Activated CD4-positive, alpha-beta memory T cell treated with anti-CD3 and anti-CD28 coated beads for 36 hours (primary cell): Measurements from ENCODE around the gene PANX1. TPM values are rescaled to one million over a fixed set of nuclear protein-coding genes. Genes with fewer than 3 reads are reported as not detected.
"Not testable (repeated sequence)": the region's sequence is repeated elsewhere in the genome, so short reads cannot be mapped to it uniquely, and the experiment has no call there.

Source experiments
- CTCF ChIA-PET: fragments of 350-600 bp; sonication (Branson Sonifier 250); formaldehyde crosslinking; loops from one replicate; lab custom pipeline; 2021; ENCODE audit warnings: antibody characterized with exemption, inconsistent platforms; lab: Charles Lee
- POLR2A ChIA-PET: fragments of 350-600 bp; sonication (Branson Sonifier 250); formaldehyde crosslinking; loops from one replicate; lab custom pipeline; 2021; ENCODE audit warnings: antibody characterized with exemption; lab: Charles Lee
- DNase-seq: peaks from one replicate; pipeline ENCODE4 v3.0.0-alpha.2; 2020
- H3K27ac Mint-ChIP-seq: one replicate; pipeline ENCODE4 v1.8.0; 2021; ENCODE audit warnings: mixed read lengths
- H3K27me3 Mint-ChIP-seq: one replicate; pipeline ENCODE4 v1.8.0; 2021; ENCODE audit warnings: mixed read lengths
- H3K36me3 Mint-ChIP-seq: one replicate; pipeline ENCODE4 v1.8.0; 2021; ENCODE audit warnings: mixed read lengths
- H3K4me1 Mint-ChIP-seq: one replicate; pipeline ENCODE4 v1.8.0; 2021; ENCODE audit warnings: low read depth, mixed read lengths
- H3K4me3 Mint-ChIP-seq: one replicate; pipeline ENCODE4 v1.8.0; 2021; ENCODE audit warnings: mild to moderate bottlenecking, mixed read lengths
- H3K9me3 Mint-ChIP-seq: one replicate; pipeline ENCODE4 v1.8.0; 2021; ENCODE audit warnings: mixed read lengths
- intact Hi-C: fragments of 100-400 bp; cut with micrococcal nuclease; formaldehyde crosslinking; loops from one replicate; pipeline ENCODE4 v1.15.1; 2023
- total RNA-seq, 2 experiments: library from RNA; stranded (reverse); gene quantifications; one replicate each; pipeline ENCODE4 v1.2.3, GENCODE V29; 2021

Gene PANX1
- total RNA-seq, 2 experiments from 2014 or later: 11.4 to 11.7 TPM

DNA sequence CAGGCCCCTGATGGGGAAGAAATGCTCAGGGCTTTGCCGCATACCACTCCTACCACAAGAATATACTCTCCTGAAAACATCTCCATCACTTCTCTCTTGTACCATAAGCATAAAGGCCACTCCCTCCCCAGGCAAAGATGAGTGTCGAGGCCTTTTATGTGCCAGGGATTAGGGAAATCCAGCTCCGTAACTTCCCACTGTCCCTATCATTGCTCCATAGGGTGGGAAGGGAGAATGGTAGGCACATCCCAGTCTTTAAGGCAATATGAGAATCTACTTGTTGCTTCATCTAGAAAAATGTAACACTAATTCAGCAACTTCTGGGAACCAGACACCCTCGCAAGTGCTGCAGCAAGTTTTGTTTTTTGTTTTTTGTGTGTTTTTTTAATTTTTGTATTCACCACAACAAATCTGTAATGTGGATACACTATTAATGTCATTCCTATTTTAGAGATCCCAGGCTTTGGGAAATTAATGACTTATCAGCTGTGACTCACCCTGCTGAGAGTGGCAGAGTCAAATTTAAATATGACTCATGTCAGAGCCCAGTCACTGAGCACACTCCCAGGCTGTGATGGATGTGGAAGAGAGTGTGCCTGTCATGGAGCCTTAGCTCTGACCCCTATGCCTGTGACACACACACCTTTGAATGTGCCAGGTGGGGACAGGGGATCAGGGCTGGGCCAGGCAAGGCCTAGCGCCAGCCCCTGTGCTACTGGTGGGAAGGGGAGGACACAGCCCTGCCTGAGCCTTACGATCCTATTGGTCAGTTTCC, 23.4 kb downstream of the PANX1 start:
- CTCF ChIA-PET: no interaction called here
- Mint-ChIP-seq H3K4me3 (no peak overlapping the region), H3K36me3 (peaks cover 27% of the 10 kb centered on the region), H3K4me1 (peaks cover 58% of the 10 kb centered on the region), H3K27ac (no peak overlapping the region), H3K27me3 (no peaks in the 10 kb centered on the region), H3K9me3 (peaks cover 3% of the 10 kb centered on the region)
- POLR2A ChIA-PET: interaction anchor here (1.6 kb wide), 1 partner anchor 23 kb away, joined by 7 read pairs; the partner anchor contains the start of gene PANX1
- intact Hi-C loops: loop anchor here (1.0 to 5.0 kb wide), 3 partner anchors 17 to 340 kb away; partner anchors contain the start of genes ANKRD49 and MRE11
- DNase-seq: peak; percentile 50

GRCh38 chr11:94152678-94153065, 24.0 kb downstream of the PANX1 start:
- no peak overlapping the region for H3K4me3 Mint-ChIP-seq
- peaks cover 53% of the 10 kb centered on the region for H3K4me1 Mint-ChIP-seq
- peaks cover 28% of the 10 kb centered on the region for H3K36me3 Mint-ChIP-seq
- POLR2A ChIA-PET: interaction anchor here (1.6 kb wide), 1 partner anchor 23 kb away, joined by 7 read pairs; the partner anchor contains the start of gene PANX1
- intact Hi-C loops: loop anchor here (1.0 to 5.0 kb wide), 3 partner anchors 17 to 340 kb away; partner anchors contain the start of genes ANKRD49 and MRE11
- H3K9me3 Mint-ChIP-seq: peaks cover 3% of the 10 kb centered on the region
- no peak for DNase-seq
- H3K27me3 Mint-ChIP-seq: no peaks in the 10 kb centered on the region
- CTCF ChIA-PET: no interaction called here
- H3K27ac Mint-ChIP-seq: no peak overlapping the region

GRCh38 chr11:94153320-94153719, 24.7 kb downstream of the PANX1 start:
- Mint-ChIP-seq H3K27ac (no peak overlapping the region), H3K9me3 (peaks cover 3% of the 10 kb centered on the region), H3K4me1 (peaks cover 47% of the 10 kb centered on the region), H3K4me3 (no peak overlapping the region), H3K36me3 (peaks cover 30% of the 10 kb centered on the region), H3K27me3 (no peaks in the 10 kb centered on the region)
- DNase-seq: no peak
- intact Hi-C loops: loop anchor here (5.0 kb wide), 1 partner anchor 339 kb away; the partner anchor contains the start of genes ANKRD49 and MRE11
- ChIA-PET POLR2A (no interaction called here), CTCF (no interaction called here)

GRCh38 chr11:94154095-94154856, 25.6 kb downstream of the PANX1 start:
- peaks cover 30% of the 10 kb centered on the region for H3K36me3 Mint-ChIP-seq
- H3K9me3 Mint-ChIP-seq: peaks cover 3% of the 10 kb centered on the region
- CTCF ChIA-PET: no interaction called here
- peaks cover 38% of the 10 kb centered on the region for H3K4me1 Mint-ChIP-seq
- intact Hi-C loops: loop anchor here (5.0 kb wide), 1 partner anchor 338 kb away; the partner anchor contains the start of genes ANKRD49 and MRE11
- H3K4me3 Mint-ChIP-seq: no peak overlapping the region
- POLR2A ChIA-PET: no interaction called here
- H3K27ac Mint-ChIP-seq: no peak overlapping the region
- no peak for DNase-seq
- H3K27me3 Mint-ChIP-seq: no peaks in the 10 kb centered on the region

DNA sequence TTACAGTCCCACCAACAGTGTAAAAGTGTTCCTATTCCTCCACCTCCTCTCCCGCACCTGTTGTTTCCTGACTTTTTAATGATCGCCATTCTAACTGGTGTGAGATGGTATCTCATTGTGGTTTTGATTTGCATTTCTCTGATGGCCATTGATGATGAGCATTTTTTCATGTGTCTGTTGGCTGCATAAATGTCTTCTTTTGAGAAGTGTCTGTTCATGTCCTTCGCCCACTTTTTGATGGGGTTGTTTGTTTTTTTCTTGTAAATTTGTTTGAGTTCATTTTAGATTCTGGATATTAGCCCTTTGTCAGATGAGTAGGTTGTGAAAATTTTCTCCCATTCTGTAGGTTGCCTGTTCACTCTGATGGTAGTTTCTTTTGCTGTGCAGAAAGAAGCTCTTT, 28.7 kb downstream of the PANX1 start:
- intact Hi-C loops, H3K27ac Mint-ChIP-seq, CTCF ChIA-PET, DNase-seq, H3K27me3 Mint-ChIP-seq, H3K9me3 Mint-ChIP-seq, H3K4me3 Mint-ChIP-seq, POLR2A ChIA-PET: not testable (repeated sequence)
- Mint-ChIP-seq H3K4me1 (peaks cover 29% of the 10 kb centered on the region), H3K36me3 (peaks cover 45% of the 10 kb centered on the region)

- no peak overlapping the region for H3K4me3 Mint-ChIP-seq
- H3K27me3 Mint-ChIP-seq: no peaks in the 10 kb centered on the region
- CTCF ChIA-PET: no interaction called here
- H3K27ac Mint-ChIP-seq: no peak overlapping the region
- peaks cover 10% of the 10 kb centered on the region for H3K36me3 Mint-ChIP-seq
- H3K9me3 Mint-ChIP-seq: no peaks in the 10 kb centered on the region
- POLR2A ChIA-PET: no interaction called here
- peaks cover 25% of the 10 kb centered on the region for H3K4me1 Mint-ChIP-seq
- intact Hi-C loops: loop anchor here (5.0 kb wide), 1 partner anchor 37 kb away; no protein-coding TSS in a partner anchor
- no peak for DNase-seq
Observed at GRCh38 chr11:94168882-94169281, 40.2 kb downstream of the PANX1 start.

- Mint-ChIP-seq H3K27ac (no peak overlapping the region), H3K4me3 (no peak overlapping the region), H3K9me3 (no peaks in the 10 kb centered on the region), H3K27me3 (no peaks in the 10 kb centered on the region), H3K4me1 (peaks cover 19% of the 10 kb centered on the region), H3K36me3 (peaks cover 10% of the 10 kb centered on the region)
- intact Hi-C loops: loop anchor here (5.0 kb wide), 1 partner anchor 37 kb away; no protein-coding TSS in a partner anchor
- POLR2A ChIA-PET: no interaction called here
- CTCF ChIA-PET: no interaction called here
- DNase-seq: no peak
Observed at GRCh38 chr11:94169516-94169915, 40.9 kb downstream of the PANX1 start.

- POLR2A ChIA-PET: no interaction called here
- no peak for DNase-seq
- Mint-ChIP-seq H3K4me1 (peaks cover 17% of the 10 kb centered on the region), H3K27ac (no peak overlapping the region), H3K27me3 (no peaks in the 10 kb centered on the region), H3K4me3 (no peak overlapping the region), H3K9me3 (no peaks in the 10 kb centered on the region), H3K36me3 (peaks cover 10% of the 10 kb centered on the region)
- CTCF ChIA-PET: no interaction called here
- intact Hi-C loops: loop anchor here (1.0 to 5.0 kb wide), 2 partner anchors 38 to 331 kb away; no protein-coding TSS in a partner anchor
Observed at GRCh38 chr11:94169930-94170545, 41.4 kb downstream of the PANX1 start.

GRCh38 chr11:94170953-94171352, 42.3 kb downstream of the PANX1 start:
- Mint-ChIP-seq H3K27me3 (no peaks in the 10 kb centered on the region), H3K4me1 (peaks cover 16% of the 10 kb centered on the region), H3K36me3 (peaks cover 10% of the 10 kb centered on the region), H3K27ac (no peak overlapping the region), H3K9me3 (no peaks in the 10 kb centered on the region), H3K4me3 (no peak overlapping the region)
- intact Hi-C loops: loop anchor here (1.0 kb wide), 1 partner anchor 330 kb away; no protein-coding TSS in a partner anchor
- ChIA-PET POLR2A (no interaction called here), CTCF (interaction anchor here (0.6 to 1.1 kb wide), 7 partner anchors 10 to 334 kb away, joined by 3 to 8 read pairs (median 4); no protein-coding TSS in a partner anchor)
- DNase-seq: no peak

DNA sequence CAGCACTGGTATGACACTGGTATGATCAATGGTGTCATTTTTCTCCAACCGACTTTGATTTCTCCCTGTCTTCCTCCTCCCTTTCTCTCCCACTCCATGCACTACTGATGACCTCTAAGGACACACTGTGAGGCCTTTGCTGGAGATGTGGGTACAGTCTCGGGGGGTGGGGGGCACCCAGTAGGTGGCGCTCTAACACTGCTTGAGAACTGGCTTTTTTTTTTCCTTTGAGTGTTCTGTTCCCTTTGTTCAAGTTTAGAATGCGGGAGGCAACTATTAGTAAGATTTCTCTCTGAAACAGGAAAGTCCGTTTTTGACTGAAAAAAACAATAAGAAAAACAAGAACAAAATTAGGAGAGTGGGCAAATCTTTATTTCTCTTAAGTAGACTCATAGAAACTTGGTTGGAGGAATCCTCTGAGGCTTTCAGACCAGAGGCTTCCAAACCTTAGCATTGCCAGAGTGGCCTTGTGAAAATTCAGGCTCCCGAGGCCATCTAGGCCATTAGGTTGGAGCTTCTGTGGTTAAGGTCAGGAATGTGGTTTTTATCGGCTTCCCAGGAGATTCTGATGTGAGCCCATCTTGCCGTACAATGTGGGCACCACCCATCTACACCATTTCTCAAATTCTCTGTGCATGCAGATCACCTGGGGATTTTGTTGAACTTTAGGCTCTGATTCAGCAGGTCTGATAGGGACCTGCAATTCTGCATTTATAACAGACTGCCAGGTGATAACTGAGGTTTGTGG, 43.2 kb downstream of the PANX1 start:
- H3K27ac Mint-ChIP-seq: no peak overlapping the region
- peaks cover 8% of the 10 kb centered on the region for H3K36me3 Mint-ChIP-seq
- H3K4me3 Mint-ChIP-seq: no peak overlapping the region
- no peaks in the 10 kb centered on the region for H3K9me3 Mint-ChIP-seq
- DNase-seq: peak; percentile 50
- H3K27me3 Mint-ChIP-seq: no peaks in the 10 kb centered on the region
- peaks cover 16% of the 10 kb centered on the region for H3K4me1 Mint-ChIP-seq
- ChIA-PET CTCF (interaction anchor here (0.6 to 1.8 kb wide), 9 partner anchors 9 to 333 kb away, joined by 3 to 8 read pairs (median 4); no protein-coding TSS in a partner anchor), POLR2A (no interaction called here)
- intact Hi-C loops: no loop called here

DNA sequence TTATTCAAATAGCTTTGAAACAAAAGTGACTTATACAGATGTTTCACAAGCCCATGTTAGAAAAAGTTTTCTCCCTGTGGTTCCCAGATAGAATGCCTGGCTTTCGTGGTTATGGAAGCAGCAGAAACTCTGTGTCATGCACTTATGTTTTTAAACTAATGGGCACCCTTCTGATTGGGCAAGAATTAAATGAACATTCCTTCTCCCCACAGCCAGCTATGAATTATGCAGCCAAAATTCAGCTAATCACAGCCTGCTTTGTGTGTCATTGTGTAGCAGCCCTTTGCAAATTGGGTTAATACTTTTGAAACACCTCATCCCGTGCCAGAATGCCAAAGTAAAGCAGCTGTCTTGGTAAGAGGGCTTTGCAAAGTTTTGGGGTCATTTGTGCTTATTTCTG, 46.9 kb downstream of the PANX1 start:
- H3K4me3 Mint-ChIP-seq: no peak overlapping the region
- peaks cover 5% of the 10 kb centered on the region for H3K4me1 Mint-ChIP-seq
- ChIA-PET POLR2A (no interaction called here), CTCF (interaction anchor here (0.8 kb wide), 1 partner anchor 9 kb away, joined by 4 read pairs; no protein-coding TSS in a partner anchor)
- no peak for DNase-seq
- no peak overlapping the region for H3K27ac Mint-ChIP-seq
- intact Hi-C loops: no loop called here
- H3K9me3 Mint-ChIP-seq: no peaks in the 10 kb centered on the region
- peaks cover 29% of the 10 kb centered on the region for H3K36me3 Mint-ChIP-seq
- H3K27me3 Mint-ChIP-seq: no peaks in the 10 kb centered on the region
